ENCODE measurements around the gene MTMR11. TPM values are rescaled to one million over a fixed set of nuclear protein-coding genes. Genes with fewer than 3 reads are reported as not detected.

Gene MTMR11
- total and polyA plus RNA-seq, 10 of the 15 experiments (the other 5 are each of a cell fraction or from before 2014, with no cell fraction given), result 0.35 to 1.1 (median 0.73) TPM

- TF ChIP-seq ZNF592 (IDR thresholded peaks at IDR 0.05) (no peak), SREBF2 (IDR thresholded peaks at IDR 0.05; ENCODE audit: low read length) (no peak; the same call in 1 of the 2 replicates), IRF4 (IDR thresholded peaks at IDR 0.05; ENCODE audit: low read depth, low read length) (no peak), RELA (IDR thresholded peaks at IDR 0.05; ENCODE audit: borderline replicate concordance, partially characterized antibody) (peak; percentile 20), NFXL1 (IDR thresholded peaks at IDR 0.05; ENCODE audit: borderline replicate concordance) (no peak), NBN (IDR thresholded peaks at IDR 0.05) (peak; percentile 74), BHLHE40 (IDR thresholded peaks at IDR 0.05; ENCODE audit: borderline replicate concordance in 1 of 2, low read depth in 2 of 2, low read length in 1 of 2) (peak in 1 of 2 experiments; percentile 37; a peak in 2 of 4 replicates), HDAC6 (IDR thresholded peaks at IDR 0.05; ENCODE audit: unreplicated experiment) (peak; percentile 68), POLR2A (IDR thresholded peaks at IDR 0.05; ENCODE audit: low read depth, low read length) (peak; percentile 95), SPI1 (IDR thresholded peaks at IDR 0.05; ENCODE audit: borderline replicate concordance, insufficient read depth, low read depth, low read length) (peak; percentile 56; the same call in 1 of the 2 replicates), RCOR1 (conservative IDR thresholded peaks at IDR 0.05; ENCODE audit: low read depth, low read length) (no peak), ZNF24 (IDR thresholded peaks at IDR 0.05) (no peak), POLR2AphosphoS2 (IDR thresholded peaks at IDR 0.05; ENCODE audit: low read depth, low read length) (peak; percentile 95), MEF2B (IDR thresholded peaks at IDR 0.05; ENCODE audit: partially characterized antibody, poor library complexity, severe bottlenecking) (no peak), PAX8 (IDR thresholded peaks at IDR 0.05) (0 out of 2 replicates have a peak, but pooled peaks have one; percentile 75), MXI1 (IDR thresholded peaks at IDR 0.05; ENCODE audit: low read depth, low read length) (peak; percentile 44; the same call in 1 of the 2 replicates), TBL1XR1 (IDR thresholded peaks at IDR 0.05; ENCODE audit: low read depth, low read length) (0 out of 2 replicates have a peak, but pooled peaks have one; percentile 2), SMARCA5 (IDR thresholded peaks at IDR 0.05) (no peak), IKZF1 (conservative IDR thresholded peaks at IDR 0.05) (peak; percentile 72), TCF7 (IDR thresholded peaks at IDR 0.05; ENCODE audit: borderline replicate concordance) (no peak), MEF2A (IDR thresholded peaks at IDR 0.05; ENCODE audit: insufficient read depth, low read depth, low read length) (no peak)
- TF ChIP-seq, protein P1, sequence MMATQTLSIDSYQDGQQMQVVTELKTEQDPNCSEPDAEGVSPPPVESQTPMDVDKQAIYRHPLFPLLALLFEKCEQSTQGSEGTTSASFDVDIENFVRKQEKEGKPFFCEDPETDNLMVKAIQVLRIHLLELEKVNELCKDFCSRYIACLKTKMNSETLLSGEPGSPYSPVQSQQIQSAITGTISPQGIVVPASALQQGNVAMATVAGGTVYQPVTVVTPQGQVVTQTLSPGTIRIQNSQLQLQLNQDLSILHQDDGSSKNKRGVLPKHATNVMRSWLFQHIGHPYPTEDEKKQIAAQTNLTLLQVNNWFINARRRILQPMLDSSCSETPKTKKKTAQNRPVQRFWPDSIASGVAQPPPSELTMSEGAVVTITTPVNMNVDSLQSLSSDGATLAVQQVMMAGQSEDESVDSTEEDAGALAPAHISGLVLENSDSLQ (IDR thresholded peaks at IDR 0.05), result peak; percentile 77
- TF ChIP-seq, protein P2, sequence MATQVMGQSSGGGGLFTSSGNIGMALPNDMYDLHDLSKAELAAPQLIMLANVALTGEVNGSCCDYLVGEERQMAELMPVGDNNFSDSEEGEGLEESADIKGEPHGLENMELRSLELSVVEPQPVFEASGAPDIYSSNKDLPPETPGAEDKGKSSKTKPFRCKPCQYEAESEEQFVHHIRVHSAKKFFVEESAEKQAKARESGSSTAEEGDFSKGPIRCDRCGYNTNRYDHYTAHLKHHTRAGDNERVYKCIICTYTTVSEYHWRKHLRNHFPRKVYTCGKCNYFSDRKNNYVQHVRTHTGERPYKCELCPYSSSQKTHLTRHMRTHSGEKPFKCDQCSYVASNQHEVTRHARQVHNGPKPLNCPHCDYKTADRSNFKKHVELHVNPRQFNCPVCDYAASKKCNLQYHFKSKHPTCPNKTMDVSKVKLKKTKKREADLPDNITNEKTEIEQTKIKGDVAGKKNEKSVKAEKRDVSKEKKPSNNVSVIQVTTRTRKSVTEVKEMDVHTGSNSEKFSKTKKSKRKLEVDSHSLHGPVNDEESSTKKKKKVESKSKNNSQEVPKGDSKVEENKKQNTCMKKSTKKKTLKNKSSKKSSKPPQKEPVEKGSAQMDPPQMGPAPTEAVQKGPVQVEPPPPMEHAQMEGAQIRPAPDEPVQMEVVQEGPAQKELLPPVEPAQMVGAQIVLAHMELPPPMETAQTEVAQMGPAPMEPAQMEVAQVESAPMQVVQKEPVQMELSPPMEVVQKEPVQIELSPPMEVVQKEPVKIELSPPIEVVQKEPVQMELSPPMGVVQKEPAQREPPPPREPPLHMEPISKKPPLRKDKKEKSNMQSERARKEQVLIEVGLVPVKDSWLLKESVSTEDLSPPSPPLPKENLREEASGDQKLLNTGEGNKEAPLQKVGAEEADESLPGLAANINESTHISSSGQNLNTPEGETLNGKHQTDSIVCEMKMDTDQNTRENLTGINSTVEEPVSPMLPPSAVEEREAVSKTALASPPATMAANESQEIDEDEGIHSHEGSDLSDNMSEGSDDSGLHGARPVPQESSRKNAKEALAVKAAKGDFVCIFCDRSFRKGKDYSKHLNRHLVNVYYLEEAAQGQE (IDR thresholded peaks at IDR 0.05; ENCODE audit: low read depth, low read length), result no peak
These were observed 8.9 kb downstream of the MTMR11 start, which contains the start of gene SF3B4 (continued) for GRCh38 chr1:149927563-149928400.

Measured in GM12878 (cell line).